Kidney epithelial cell (primary cell): Measurements from ENCODE around the gene MID1. TPM values are rescaled to one million over a fixed set of nuclear protein-coding genes. Genes with fewer than 3 reads are reported as not detected.
A peak's percentile ranks its signal among the peaks of the same experiment; 100 is the strongest.

Experiments used
- DNase-seq: peaks from one replicate; pipeline ENCODE4 v3.0.0-alpha.2; 2010; ENCODE audit warnings: low read depth
- H3K27me3 ChIP-seq: 2 replicates; pipeline ENCODE4 v1.6.0; 2011; ENCODE audit warnings: low read length; ENCODE audit not compliant: control insufficient read depth, insufficient read depth
- H3K36me3 ChIP-seq: 2 replicates; pipeline ENCODE4 v1.5.1; 2011; ENCODE audit warnings: low read length; ENCODE audit not compliant: control insufficient read depth, insufficient read depth
- H3K4me3 ChIP-seq: 2 replicates; pipeline ENCODE4 v1.5.1; 2011; ENCODE audit warnings: low read depth, mild to moderate bottlenecking, control low read depth, low read length
- CTCF ChIP-seq: IDR thresholded peaks from 2 replicates; pipeline ENCODE4 v1.5.1; 2011; ENCODE audit warnings: mild to moderate bottlenecking, moderate library complexity, low read length, control low read depth, inconsistent platforms; ENCODE audit not compliant: insufficient read depth, poor library complexity, severe bottlenecking
- total RNA-seq: library from RNA; depleted of rRNA; stranded (reverse); fragments of >200 nt; gene quantifications from 2 replicates; pipeline ENCODE4 v1.2.3, GENCODE V29; 2015

The MID1 gene
- total RNA-seq, 1 donor from 2014 or later = 13.5 TPM

GRCh38 chrX:10416424-10416823, 204.0 kb downstream of the MID1 start:
- no peak for DNase-seq
- TF ChIP-seq CTCF = no peak
- Histone ChIP-seq H3K27me3 (no peaks in the 10 kb centered on the region), H3K4me3 (no peak overlapping the region), H3K36me3 (no peaks in the 10 kb centered on the region)

GRCh38 chrX:10415306-10416001, 204.9 kb downstream of the MID1 start:
- DNase-seq = peak; percentile 23
- Histone ChIP-seq H3K4me3 (no peak overlapping the region), H3K27me3 (no peaks in the 10 kb centered on the region), H3K36me3 (no peaks in the 10 kb centered on the region)
- TF ChIP-seq CTCF = no peak

GRCh38 chrX:10414862-10415261, 205.5 kb downstream of the MID1 start:
- H3K36me3 ChIP-seq = no peaks in the 10 kb centered on the region
- no peaks in the 10 kb centered on the region for H3K27me3 ChIP-seq
- no peak for TF ChIP-seq CTCF
- DNase-seq = no peak
- no peak overlapping the region for H3K4me3 ChIP-seq

DNA sequence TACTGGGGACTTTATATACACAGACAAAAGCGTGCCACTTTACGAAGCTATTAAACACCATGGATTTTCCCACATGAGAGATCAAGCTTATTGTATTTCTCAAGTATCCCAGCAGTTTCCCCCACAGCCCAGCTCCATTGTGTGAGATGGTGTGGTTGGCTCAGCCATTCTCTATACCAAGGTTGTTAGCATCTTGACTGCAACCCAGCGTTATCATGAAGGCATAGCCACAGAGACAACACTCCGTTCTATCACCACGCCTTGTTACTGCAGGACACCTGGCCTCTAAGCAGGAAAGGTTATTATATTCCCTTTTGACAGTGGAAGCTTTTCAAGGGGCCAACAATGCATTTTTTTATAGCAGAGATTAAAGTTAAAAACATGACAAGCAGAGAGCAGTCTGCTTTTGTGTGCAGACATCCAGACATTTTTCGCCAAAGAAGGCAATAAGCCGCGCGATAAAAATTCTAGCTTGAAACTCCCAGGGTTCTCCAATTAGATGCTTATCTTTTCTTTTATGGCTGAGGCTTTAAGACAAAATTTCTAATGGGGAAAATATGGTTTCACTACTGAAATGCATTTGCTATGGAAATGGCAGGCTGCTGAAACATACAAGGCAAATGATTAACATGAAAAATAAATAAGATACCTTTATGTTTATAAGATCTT, 206.1 kb downstream of the MID1 start:
- Histone ChIP-seq H3K4me3 (no peak overlapping the region), H3K27me3 (no peaks in the 10 kb centered on the region), H3K36me3 (no peaks in the 10 kb centered on the region)
- TF ChIP-seq CTCF = no peak
- DNase-seq = no peak

- H3K4me3 ChIP-seq = no peak overlapping the region
- no peak for DNase-seq
- H3K27me3 ChIP-seq = no peaks in the 10 kb centered on the region
- no peaks in the 10 kb centered on the region for H3K36me3 ChIP-seq
- TF ChIP-seq CTCF = no peak
Measured at GRCh38 chrX:10404436-10404835, 215.9 kb downstream of the MID1 start.
